Kidney (tissue), 14 donors: ENCODE results near the gene SBNO2. TPM values are rescaled to one million over a fixed set of nuclear protein-coding genes. Genes with fewer than 3 reads are reported as not detected.
A peak's percentile ranks its signal among the peaks of the same experiment; 100 is the strongest.

Experiments
- DNase-seq, 5 donors: peaks; one replicate each; pipeline ENCODE4 v3.0.0-alpha.2; 2013 to 2020
- FAIRE-seq: peaks from 2 replicates; lab custom pipeline; 2012; peaks lifted over from hg19 to GRCh38; lab: Jason Lieb, UNC
- H3K27ac ChIP-seq, 2 donors: one replicate each; pipeline ENCODE4 v1.7.0; 2013; ENCODE audit warnings: low read depth in 2 of 2, low read length in 2 of 2, inconsistent platforms in 1 of 2
- H3K27me3 ChIP-seq: one replicate; pipeline ENCODE4 v1.7.1; 2013; ENCODE audit warnings: low read length, inconsistent platforms; ENCODE audit not compliant: control insufficient read depth, insufficient read depth
- H3K36me3 ChIP-seq, 3 donors: one replicate each; pipeline versions ENCODE4 v1.7.0 to v1.7.1; 2013; ENCODE audit warnings: low read length in 3 of 3, control low read depth in 1 of 3, inconsistent platforms in 1 of 3; ENCODE audit not compliant: insufficient read depth in 3 of 3, control insufficient read depth in 2 of 3
- H3K4me1 ChIP-seq, 3 donors: one replicate each; pipeline versions ENCODE4 v1.7.0 to v1.7.1; 2013; ENCODE audit warnings: low read length in 3 of 3, inconsistent platforms in 1 of 3, low read depth in 1 of 3; ENCODE audit not compliant: control insufficient read depth in 2 of 3, insufficient read depth in 2 of 3
- H3K4me3 ChIP-seq, 3 donors: one replicate each; pipeline versions ENCODE4 v1.7.0 to v1.8.1; 2013; ENCODE audit warnings: low read length in 3 of 3, control low read depth in 1 of 3, inconsistent platforms in 1 of 3
- H3K9ac ChIP-seq, 3 donors: one replicate each; pipeline versions ENCODE4 v1.7.0 to v1.7.1; 2013; ENCODE audit warnings: low read length in 3 of 3, control low read depth in 1 of 3, inconsistent platforms in 1 of 3
- H3K9me3 ChIP-seq, 3 donors: one replicate each; pipeline versions ENCODE4 v1.7.0 to v1.7.1; 2013; ENCODE audit warnings: low read length in 3 of 3, control low read depth in 1 of 3, inconsistent platforms in 1 of 3; ENCODE audit not compliant: control insufficient read depth in 2 of 3, insufficient read depth in 1 of 3
- intact Hi-C: fragments of 100-400 bp; cut with DNase I; formaldehyde crosslinking; loops from one replicate; pipeline ENCODE4 v1.11.1; 2022
- polyA plus RNA-seq: library from polyadenylated mRNA; stranded (reverse); fragments of 350-450 nt; fragmentation: Illumina TruSeq; extraction: RNeasy Lipid Tissue Mini Kit (QIAGEN cat#74804); gene quantifications from one replicate; pipeline ENCODE4 v1.2.3, GENCODE V29; 2014; ENCODE audit warnings: low read depth, low replicate concordance; ENCODE audit not compliant: insufficient read depth
- total RNA-seq: library from RNA; stranded (reverse); fragmentation: NEBNext Ultra II Directional; extraction: Animal tissue kit (Norgen Biotek cat#: 25700); gene quantifications from one replicate; pipeline ENCODE4 v1.2.1, GENCODE V29; 2021
- TF ChIP-seq, protein P1 (sequence below): IDR thresholded peaks from 3 replicates; pipeline ENCODE4 v1.5.1; 2012; ENCODE audit warnings: mild to moderate bottlenecking, moderate library complexity, borderline replicate concordance; ENCODE audit not compliant: insufficient read depth; ENCODE audit errors: extremely low read depth
- donor health status: control.
- donor health status: control.
- donor health status: control.
- donor health status: control.
- donor health status: control.
- donor health status: DM: yes; HTN: yes; CAD: no.
- donor health status: Normal renal cell carcinoma (clear cell type).

SBNO2 gene
- total and polyA plus RNA-seq, 2 donors from 2014 or later, result 12.2 to 156 TPM

DNA sequence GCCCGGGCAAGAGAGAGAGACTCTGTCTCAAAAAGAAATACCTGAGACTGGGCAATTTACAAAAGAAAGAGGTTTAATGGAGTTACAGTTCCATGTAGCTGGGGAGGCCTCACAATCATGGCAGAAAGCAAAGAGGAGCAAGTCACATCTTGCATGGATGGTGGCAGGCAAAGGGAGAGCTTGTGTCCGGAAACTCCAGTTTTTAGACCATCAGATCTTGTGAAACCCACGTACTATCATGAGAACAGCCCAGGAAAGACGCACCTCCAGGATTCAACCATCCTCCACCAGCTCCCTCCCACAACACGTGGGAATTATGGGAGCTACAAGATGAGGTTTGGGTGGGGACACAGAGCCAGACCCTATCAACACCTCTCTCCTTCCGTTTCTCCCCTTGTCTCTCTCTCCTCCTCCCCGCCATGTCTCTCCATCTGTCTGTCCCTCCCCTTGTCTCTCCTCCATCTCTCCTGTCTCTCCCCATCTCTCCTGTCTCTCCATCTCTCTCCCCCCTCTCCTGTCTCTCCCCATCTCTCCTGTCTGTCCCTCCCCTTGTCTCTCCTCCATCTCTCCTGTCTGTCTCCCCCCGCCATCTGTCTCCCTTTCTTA lies 88.9 kb downstream of the SBNO2 start:
- FAIRE-seq, result no peak
- intact Hi-C loops, result no loop called here
- H3K4me3 ChIP-seq, result no peak overlapping the region
- H3K27ac ChIP-seq, result no peak overlapping the region
- TF ChIP-seq, protein P1, sequence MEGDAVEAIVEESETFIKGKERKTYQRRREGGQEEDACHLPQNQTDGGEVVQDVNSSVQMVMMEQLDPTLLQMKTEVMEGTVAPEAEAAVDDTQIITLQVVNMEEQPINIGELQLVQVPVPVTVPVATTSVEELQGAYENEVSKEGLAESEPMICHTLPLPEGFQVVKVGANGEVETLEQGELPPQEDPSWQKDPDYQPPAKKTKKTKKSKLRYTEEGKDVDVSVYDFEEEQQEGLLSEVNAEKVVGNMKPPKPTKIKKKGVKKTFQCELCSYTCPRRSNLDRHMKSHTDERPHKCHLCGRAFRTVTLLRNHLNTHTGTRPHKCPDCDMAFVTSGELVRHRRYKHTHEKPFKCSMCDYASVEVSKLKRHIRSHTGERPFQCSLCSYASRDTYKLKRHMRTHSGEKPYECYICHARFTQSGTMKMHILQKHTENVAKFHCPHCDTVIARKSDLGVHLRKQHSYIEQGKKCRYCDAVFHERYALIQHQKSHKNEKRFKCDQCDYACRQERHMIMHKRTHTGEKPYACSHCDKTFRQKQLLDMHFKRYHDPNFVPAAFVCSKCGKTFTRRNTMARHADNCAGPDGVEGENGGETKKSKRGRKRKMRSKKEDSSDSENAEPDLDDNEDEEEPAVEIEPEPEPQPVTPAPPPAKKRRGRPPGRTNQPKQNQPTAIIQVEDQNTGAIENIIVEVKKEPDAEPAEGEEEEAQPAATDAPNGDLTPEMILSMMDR, result no peak
- no peak overlapping the region for H3K9ac ChIP-seq
- H3K27me3 ChIP-seq, result no peaks in the 10 kb centered on the region
- H3K4me1 ChIP-seq, result peaks cover 0 to 7% (median 0%) of the 10 kb centered on the region in 3 donors
- DNase-seq, result no peak
- no peaks in the 10 kb centered on the region for H3K9me3 ChIP-seq
- H3K36me3 ChIP-seq, result peaks cover 0 to 4% (median 0%) of the 10 kb centered on the region in 3 donors

DNA sequence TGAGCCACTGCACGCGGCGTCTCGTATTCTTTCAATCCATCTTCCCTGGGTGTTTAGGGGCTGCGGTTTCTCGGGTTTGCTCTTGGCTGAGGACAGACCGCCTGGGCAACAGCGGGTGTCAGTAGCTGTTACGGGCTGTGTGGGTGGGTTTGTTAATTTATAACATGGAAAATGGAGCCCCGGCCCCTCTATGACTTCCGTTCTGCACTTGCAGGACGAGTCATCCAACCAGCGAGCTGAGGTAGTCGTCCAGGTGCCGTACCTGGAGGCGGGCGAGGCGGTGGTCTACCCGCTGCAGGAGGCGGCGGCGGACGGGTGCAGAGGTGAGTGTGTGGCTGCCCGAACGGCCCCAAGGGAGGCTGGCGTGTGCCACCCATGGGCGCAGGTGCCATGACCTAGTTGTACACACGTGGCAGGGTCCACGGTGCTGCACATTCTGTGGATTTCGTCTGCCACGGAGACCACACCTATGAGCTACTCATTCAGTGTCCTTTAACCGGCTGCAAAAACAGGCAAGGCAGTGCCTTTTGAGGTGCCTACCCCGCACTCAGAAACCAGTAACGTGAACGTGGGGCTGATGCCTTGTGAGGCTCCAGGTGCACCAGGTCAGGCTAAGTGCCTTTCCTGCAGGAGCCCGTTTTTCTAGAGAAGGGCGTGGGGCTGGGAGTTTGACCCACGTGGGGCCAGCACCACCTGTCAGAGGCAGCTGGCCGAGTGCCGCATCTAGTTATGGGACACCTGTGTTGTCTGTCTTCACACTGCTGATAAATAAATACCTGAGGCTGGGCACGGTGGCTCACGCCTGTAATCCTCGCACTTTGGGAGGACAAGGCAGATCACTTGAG lies 89.8 kb downstream of the SBNO2 start:
- Histone ChIP-seq H3K27me3 (no peaks in the 10 kb centered on the region), H3K27ac (no peak overlapping the region), H3K4me3 (no peak overlapping the region), H3K9me3 (no peaks in the 10 kb centered on the region), H3K36me3 (peaks cover 0 to 4% (median 0%) of the 10 kb centered on the region in 3 donors), H3K4me1 (peaks cover 0 to 7% (median 0%) of the 10 kb centered on the region in 3 donors), H3K9ac (no peak overlapping the region)
- peak in 2 of 5 donors; percentile 48 to 79 for DNase-seq
- TF ChIP-seq, protein P1, result no peak
- intact Hi-C loops, result no loop called here
- FAIRE-seq, result no peak

DNA sequence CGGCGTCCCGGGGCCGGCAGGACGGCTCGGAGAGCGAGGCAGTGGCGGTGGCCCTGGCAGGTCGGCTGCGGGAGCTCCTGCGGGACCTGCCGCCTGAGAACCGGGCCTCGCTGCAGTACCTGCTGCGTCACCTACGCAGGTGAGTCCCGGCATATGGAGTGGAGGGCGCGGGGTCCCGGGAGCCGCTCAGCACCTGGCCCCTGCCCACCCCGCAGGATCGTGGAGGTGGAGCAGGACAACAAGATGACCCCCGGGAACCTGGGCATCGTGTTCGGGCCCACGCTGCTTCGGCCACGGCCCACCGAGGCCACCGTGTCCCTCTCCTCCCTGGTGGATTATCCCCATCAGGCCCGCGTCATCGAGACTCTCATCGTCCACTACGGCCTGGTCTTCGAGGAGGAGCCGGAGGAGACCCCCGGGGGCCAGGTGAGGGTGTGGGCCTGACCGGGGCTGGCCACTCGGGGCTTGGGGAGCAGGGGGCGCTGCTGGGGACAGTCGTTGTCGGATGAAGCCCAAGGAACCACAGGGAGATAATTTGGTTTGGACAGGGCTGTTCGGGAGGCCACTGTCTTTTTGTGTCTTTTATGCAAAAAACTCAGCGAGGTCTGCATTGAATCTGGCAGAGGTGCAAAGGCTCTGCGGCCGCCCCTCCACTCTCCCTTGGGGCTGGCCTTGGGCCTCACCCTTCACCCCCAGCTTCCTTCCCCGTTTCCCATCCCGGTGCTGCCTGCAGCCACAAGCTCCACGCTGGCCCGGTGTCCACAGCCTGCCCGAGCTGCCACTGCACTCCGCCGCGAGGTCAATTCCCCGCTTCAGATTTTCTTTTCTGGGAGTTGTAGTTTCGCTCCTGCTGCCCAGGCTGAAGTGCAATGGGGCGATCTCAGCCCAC lies 90.9 kb downstream of the SBNO2 start:
- H3K27ac ChIP-seq, result no peak overlapping the region
- intact Hi-C loops, result no loop called here
- FAIRE-seq, result no peak

More for the DNA sequence above, 90.9 kb downstream of the SBNO2 start:
- H3K27me3 ChIP-seq, result no peaks in the 10 kb centered on the region
- H3K4me3 ChIP-seq, result peak overlapping the region in 1 of 3 donors; percentile 17
- peaks cover 0 to 4% (median 0%) of the 10 kb centered on the region in 3 donors for H3K36me3 ChIP-seq
- no peak overlapping the region for H3K9ac ChIP-seq
- peak in 1 of 5 donors; percentile 84 for DNase-seq
- TF ChIP-seq, protein P1, result no peak
- peaks cover 0 to 7% (median 0%) of the 10 kb centered on the region in 3 donors for H3K4me1 ChIP-seq
- H3K9me3 ChIP-seq, result no peaks in the 10 kb centered on the region
